ENCODE measurements around the gene N4BP2L2.

The N4BP2L2 gene

DNA sequence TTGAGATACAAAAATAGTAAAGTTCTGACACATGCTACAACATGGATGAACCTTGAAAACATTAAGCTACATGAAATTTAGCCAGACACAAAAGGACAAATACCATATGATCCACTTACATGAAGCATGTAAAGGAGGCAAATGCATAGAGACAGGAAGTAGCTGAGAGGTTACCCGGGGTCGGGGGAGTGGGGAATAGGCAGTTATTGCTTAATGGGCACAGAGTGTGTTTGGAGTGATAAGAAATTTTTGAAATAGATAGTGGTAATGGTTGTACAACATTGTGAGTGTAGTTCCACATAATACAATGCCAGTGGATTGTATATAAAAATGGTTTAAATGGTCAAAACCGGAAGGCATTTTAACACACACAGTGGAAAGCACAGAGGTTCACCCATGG lies 115.0 kb downstream of the N4BP2L2 start:
- no peak for DNase-seq

DNA sequence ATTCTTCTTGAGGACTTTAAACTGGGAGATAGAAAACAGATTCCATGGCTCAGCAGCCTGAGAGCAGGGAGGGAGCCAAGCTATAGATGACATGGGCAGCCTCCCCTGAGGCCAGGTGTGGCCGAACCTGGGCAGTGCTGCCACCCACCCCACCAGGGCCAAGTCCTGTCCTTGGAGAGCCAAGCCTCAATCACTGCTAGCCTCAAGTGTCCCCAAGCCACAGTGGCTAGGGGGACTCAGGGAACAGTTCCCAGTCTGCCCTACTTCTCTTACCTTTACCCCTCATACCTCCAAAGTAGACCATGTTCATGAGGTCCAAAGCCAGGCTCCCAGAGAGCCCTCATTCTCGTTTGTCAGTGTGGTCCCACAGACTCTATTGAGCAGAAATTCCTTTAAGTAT lies 118.7 kb downstream of the N4BP2L2 start:
- DNase-seq, result no peak

DNA sequence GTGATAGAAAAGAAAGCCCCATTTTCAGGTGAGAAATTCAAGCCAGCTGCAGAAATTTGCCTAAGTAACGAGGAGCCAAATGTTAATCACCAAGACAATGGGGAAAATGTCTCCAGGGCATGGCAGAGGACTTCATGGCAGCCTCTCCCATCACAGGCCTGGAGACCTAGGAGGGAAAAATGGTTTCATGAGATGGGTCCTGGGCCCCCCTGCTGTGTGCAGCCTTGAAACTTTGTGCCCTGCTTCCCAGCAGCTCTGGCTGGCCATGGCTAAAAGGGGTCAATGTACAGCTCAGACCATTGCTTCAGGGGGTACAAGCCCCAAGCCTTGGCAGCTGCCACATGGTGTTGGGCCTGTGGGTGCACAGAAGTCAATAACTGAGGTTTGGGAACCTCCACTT lies 120.6 kb downstream of the N4BP2L2 start:
- DNase-seq, result no peak

- DNase-seq, result peak in 1 of 2 experiments; percentile 28
These were observed 123.6 kb downstream of the N4BP2L2 start for GRCh38 chr13:32415019-32415418.

DNA sequence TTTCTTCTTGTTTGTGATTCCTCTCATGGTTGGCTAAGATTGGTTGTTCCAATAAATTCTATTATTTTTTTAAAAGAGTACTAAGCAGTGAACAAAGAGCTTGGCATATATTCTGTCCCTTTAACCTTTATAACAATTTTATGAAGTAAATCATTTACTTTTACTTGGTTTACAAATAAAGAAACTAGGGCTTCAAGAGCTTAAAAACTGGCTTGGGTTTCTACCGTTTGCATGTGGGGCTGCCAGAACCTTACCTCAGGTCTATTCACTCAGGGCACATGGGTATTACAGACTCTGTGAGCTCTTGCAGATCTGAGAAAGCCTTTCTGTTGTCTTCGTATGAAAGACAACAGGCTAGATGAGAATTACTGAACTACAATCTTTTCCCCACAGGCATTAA lies 124.0 kb downstream of the N4BP2L2 start:
- no peak for DNase-seq

DNA sequence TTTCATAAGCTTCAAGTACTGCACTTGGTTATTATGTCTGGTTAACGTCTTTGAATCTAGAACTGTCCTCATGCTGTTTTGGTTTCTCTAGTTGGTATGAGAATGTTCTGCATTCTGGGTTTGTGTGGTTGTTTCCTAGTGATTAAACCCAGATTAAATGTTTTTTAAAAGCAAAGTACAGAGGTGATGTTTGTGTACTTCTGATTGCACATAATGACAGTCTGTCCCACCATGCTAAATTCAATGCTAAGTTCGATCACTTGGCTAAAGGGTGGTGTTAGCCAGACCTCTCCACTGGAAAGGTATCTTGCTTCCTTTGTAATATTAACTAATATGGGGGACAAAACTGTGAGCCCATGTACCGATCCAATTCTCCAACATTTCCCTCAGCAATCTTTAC lies 125.3 kb downstream of the N4BP2L2 start:
- no peak for DNase-seq

GRCh38 chr13:32409561-32410421 lies 128.8 kb downstream of the N4BP2L2 start:
- peak; percentile 63 to 72 for DNase-seq

- DNase-seq, result peak; percentile 32 to 51
These were observed 129.6 kb downstream of the N4BP2L2 start for GRCh38 chr13:32409001-32409313.

- no peak for DNase-seq
These were observed 130.1 kb downstream of the N4BP2L2 start for GRCh38 chr13:32408296-32409000.

GRCh38 chr13:32407854-32408253 lies 130.7 kb downstream of the N4BP2L2 start:
- no peak for DNase-seq

GRCh38 chr13:32403108-32403507 lies 135.5 kb downstream of the N4BP2L2 start:
- DNase-seq, result no peak

- no peak for DNase-seq
These were observed 147.4 kb downstream of the N4BP2L2 start for GRCh38 chr13:32391101-32391619.

- no peak for DNase-seq
These were observed 148.1 kb downstream of the N4BP2L2 start for GRCh38 chr13:32390484-32390883.

GRCh38 chr13:32390048-32390447 lies 148.5 kb downstream of the N4BP2L2 start:
- DNase-seq, result no peak

- no peak for DNase-seq
These were observed 153.2 kb downstream of the N4BP2L2 start for GRCh38 chr13:32385410-32385809.

DNA sequence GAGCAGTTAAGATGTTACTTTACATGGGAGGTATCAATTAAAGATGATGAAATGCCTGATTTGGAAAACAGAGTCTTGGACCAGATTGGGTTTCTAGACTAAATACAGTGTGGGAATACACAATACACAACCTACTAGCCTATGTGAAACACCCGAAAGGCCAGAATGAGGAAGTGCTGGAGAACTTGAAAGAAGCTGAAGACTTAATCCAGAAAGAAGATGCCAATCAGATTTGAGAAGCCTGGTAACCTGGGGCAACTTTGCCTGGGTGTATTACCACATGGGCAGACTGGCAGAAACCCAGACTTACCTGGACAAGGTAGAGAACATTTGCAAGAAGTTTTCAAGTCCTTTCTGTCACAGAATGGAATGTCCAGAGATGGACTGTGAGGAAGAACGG lies 153.9 kb downstream of the N4BP2L2 start:
- DNase-seq, result no peak

- DNase-seq, result no peak
These were observed 154.6 kb downstream of the N4BP2L2 start for GRCh38 chr13:32383836-32384618.
